Measurements from ENCODE around the gene CCDC7. TPM values are rescaled to one million over a fixed set of nuclear protein-coding genes. Genes with fewer than 3 reads are reported as not detected.

CCDC7 gene
- total and polyA plus RNA-seq, 2 experiments from 2014 or later = 2.0 to 10.0 TPM

GRCh38 chr10:32418572-32418971 is 27.4 kb upstream of the CCDC7 start:
- Histone ChIP-seq H3K4me1 (ENCODE audit: insufficient read depth) (peaks cover 7% of the 10 kb centered on the region), H3K27me3 (no peaks in the 10 kb centered on the region), H3K4me3 (no peak overlapping the region), H3K27ac (peak overlapping the region; percentile 86), H3K79me2 (no peaks in the 10 kb centered on the region), H3K9me2 (replicated peaks; ENCODE audit: insufficient read depth) (no peaks in the 10 kb centered on the region), H4K20me1 (ENCODE audit: insufficient read depth, poor library complexity, severe bottlenecking) (no peaks in the 10 kb centered on the region), H3K9me3 (ENCODE audit: low read depth) (no peaks in the 10 kb centered on the region), H3K4me2 (peak overlapping the region; percentile 60), H2AFZ (no peak overlapping the region), H3K36me3 (replicated peaks; ENCODE audit: insufficient read depth, low read depth) (no peaks in the 10 kb centered on the region)
- 83% methylated on average over 3 of the region's 3 CpGs for WGBS (ENCODE audit: low lambda C conversion rate, missing lambda C conversion rate)
- no peak for DNase-seq (ENCODE audit: low spot score)
- TF ChIP-seq EZH2 (IDR thresholded peaks at IDR 0.05; ENCODE audit: borderline replicate concordance) = no peak
- TF ChIP-seq EZH2phosphoT487 (IDR thresholded peaks at IDR 0.05; ENCODE audit: low read depth, severe bottlenecking, unreplicated experiment) = no peak
- TF ChIP-seq CTCF (IDR thresholded peaks at IDR 0.05; ENCODE audit: poor library complexity) = no peak

- no peak for TF ChIP-seq CTCF (IDR thresholded peaks at IDR 0.05; ENCODE audit: poor library complexity)
- no peak for TF ChIP-seq EZH2phosphoT487 (IDR thresholded peaks at IDR 0.05; ENCODE audit: low read depth, severe bottlenecking, unreplicated experiment)
- no peak for TF ChIP-seq EZH2 (IDR thresholded peaks at IDR 0.05; ENCODE audit: borderline replicate concordance)
- H3K4me3 ChIP-seq = no peak overlapping the region
- no peaks in the 10 kb centered on the region for H3K9me2 ChIP-seq (replicated peaks; ENCODE audit: insufficient read depth)
- no peaks in the 10 kb centered on the region for H3K79me2 ChIP-seq
- H3K9me3 ChIP-seq (ENCODE audit: low read depth) = no peaks in the 10 kb centered on the region
- no peak overlapping the region for H2AFZ ChIP-seq
- H4K20me1 ChIP-seq (ENCODE audit: insufficient read depth, poor library complexity, severe bottlenecking) = no peaks in the 10 kb centered on the region
- no peak overlapping the region for H3K27ac ChIP-seq
- H3K36me3 ChIP-seq (replicated peaks; ENCODE audit: insufficient read depth, low read depth) = no peaks in the 10 kb centered on the region
- peaks cover 7% of the 10 kb centered on the region for H3K4me1 ChIP-seq (ENCODE audit: insufficient read depth)
- WGBS (ENCODE audit: low lambda C conversion rate, missing lambda C conversion rate) = 65% methylated on average over 1 of the region's 1 CpG
- no peak overlapping the region for H3K4me2 ChIP-seq
- H3K27me3 ChIP-seq = no peaks in the 10 kb centered on the region
- DNase-seq (ENCODE audit: low spot score) = no peak
Observed at GRCh38 chr10:32419615-32420014, 26.3 kb upstream of the CCDC7 start.

DNA sequence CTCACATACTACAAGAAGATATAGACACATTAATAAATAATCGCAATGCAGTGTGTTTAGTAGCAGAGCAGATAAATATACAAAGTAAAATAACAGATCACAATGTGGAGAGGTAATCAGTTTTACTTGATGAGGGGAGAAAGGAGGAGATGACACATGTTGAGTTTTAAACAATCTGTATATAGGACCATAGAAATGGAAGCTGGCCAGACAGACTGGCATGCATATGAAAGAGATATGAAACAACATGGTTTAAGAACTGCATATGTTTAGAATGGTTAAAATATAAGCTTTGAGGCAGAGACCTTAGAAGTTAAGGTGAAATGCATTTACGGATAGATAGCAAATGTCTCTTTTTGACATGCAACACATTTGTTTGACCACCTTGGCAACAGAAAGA is 19.8 kb upstream of the CCDC7 start:
- Histone ChIP-seq H3K4me2 (no peak overlapping the region), H3K27ac (no peak overlapping the region)

More for the DNA sequence above, 19.8 kb upstream of the CCDC7 start:
- H3K4me3 ChIP-seq = no peak overlapping the region
- H3K9me3 ChIP-seq (ENCODE audit: low read depth) = no peaks in the 10 kb centered on the region
- no peak for TF ChIP-seq CTCF (IDR thresholded peaks at IDR 0.05; ENCODE audit: poor library complexity)
- no peak for TF ChIP-seq EZH2 (IDR thresholded peaks at IDR 0.05; ENCODE audit: borderline replicate concordance)
- no peak for TF ChIP-seq EZH2phosphoT487 (IDR thresholded peaks at IDR 0.05; ENCODE audit: low read depth, severe bottlenecking, unreplicated experiment)
- no peaks in the 10 kb centered on the region for H4K20me1 ChIP-seq (ENCODE audit: insufficient read depth, poor library complexity, severe bottlenecking)
- 96% methylated on average over 2 of the region's 2 CpGs for WGBS (ENCODE audit: low lambda C conversion rate, missing lambda C conversion rate)
- H3K4me1 ChIP-seq (ENCODE audit: insufficient read depth) = no peaks in the 10 kb centered on the region
- no peaks in the 10 kb centered on the region for H3K36me3 ChIP-seq (replicated peaks; ENCODE audit: insufficient read depth, low read depth)
- no peak overlapping the region for H2AFZ ChIP-seq
- no peaks in the 10 kb centered on the region for H3K27me3 ChIP-seq
- H3K9me2 ChIP-seq (replicated peaks; ENCODE audit: insufficient read depth) = no peaks in the 10 kb centered on the region
- no peak for DNase-seq (ENCODE audit: low spot score)
- H3K79me2 ChIP-seq = no peaks in the 10 kb centered on the region
